Stimulated activated effector memory CD8-positive, alpha-beta T cell treated with anti-CD3 and anti-CD28 coated beads, Interleukin-12 subunit alpha, Interleukin-12 subunit beta, amount 100 ng/mL, for 72 hours (primary cell): ENCODE results near the gene LAMTOR2.
"Not testable (repeated sequence)": the region's sequence is repeated elsewhere in the genome, so short reads cannot be mapped to it uniquely, and the experiment has no call there.

Experiments used
- ATAC-seq: fragments of 150-1000 bp; cut with Tn5 transposase; 2 replicates; pipeline ENCODE4 v1.10.0; 2021
- DNase-seq, 2 donors: peaks; one replicate each; pipeline ENCODE4 v3.0.0; 2021 to 2022; ENCODE audit warnings: low spot score in 2 of 2
- H3K27ac Mint-ChIP-seq: one replicate; pipeline ENCODE4 v1.8.0; 2022; ENCODE audit warnings: mild to moderate bottlenecking, mixed read lengths
- H3K36me3 Mint-ChIP-seq: one replicate; pipeline ENCODE4 v1.8.0; 2022; ENCODE audit warnings: mild to moderate bottlenecking, mixed read lengths
- H3K4me1 Mint-ChIP-seq: one replicate; pipeline ENCODE4 v1.8.0; 2022; ENCODE audit warnings: mixed read lengths
- H3K4me3 Mint-ChIP-seq: one replicate; pipeline ENCODE4 v1.8.0; 2022; ENCODE audit warnings: mild to moderate bottlenecking, mixed read lengths
- H3K9me3 Mint-ChIP-seq: one replicate; pipeline ENCODE4 v1.8.0; 2022; ENCODE audit warnings: mixed read lengths

LAMTOR2 gene

GRCh38 chr1:156065212-156065611 lies 10.6 kb downstream of the LAMTOR2 start:
- H3K36me3 Mint-ChIP-seq, result no peaks in the 10 kb centered on the region
- ATAC-seq (peak; percentile 81), DNase-seq (no peak)
- H3K4me3 Mint-ChIP-seq, result no peak overlapping the region
- H3K4me1 Mint-ChIP-seq, result peaks cover 25% of the 10 kb centered on the region
- no peak overlapping the region for H3K27ac Mint-ChIP-seq
- H3K9me3 Mint-ChIP-seq, result no peaks in the 10 kb centered on the region

- no peak for DNase-seq
- H3K4me1 Mint-ChIP-seq, result peaks cover 24% of the 10 kb centered on the region
- no peak for ATAC-seq
- H3K4me3 Mint-ChIP-seq, result no peak overlapping the region
- H3K27ac Mint-ChIP-seq, result no peak overlapping the region
- H3K36me3 Mint-ChIP-seq, result no peaks in the 10 kb centered on the region
- no peaks in the 10 kb centered on the region for H3K9me3 Mint-ChIP-seq
Measured at GRCh38 chr1:156065871-156066270, 11.3 kb downstream of the LAMTOR2 start.

DNA sequence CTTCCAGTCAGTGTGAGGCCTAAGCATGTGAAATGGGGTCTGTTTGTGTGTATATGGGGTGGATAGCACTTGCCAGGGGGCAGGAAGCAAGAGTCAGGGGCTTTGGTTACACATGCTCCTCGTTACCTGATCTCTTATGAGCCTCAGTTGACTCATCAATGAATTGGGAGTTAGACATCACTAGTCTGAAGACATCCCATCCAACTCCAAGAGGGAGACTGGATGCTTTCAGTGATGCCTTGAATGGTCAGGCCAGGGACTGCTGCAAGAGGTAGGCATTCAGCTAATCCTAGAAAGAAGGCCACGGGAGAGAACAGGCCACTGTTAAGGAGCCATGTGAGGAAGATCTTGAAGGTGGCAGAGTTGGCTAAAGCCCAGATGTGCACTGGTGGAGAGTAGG lies 12.7 kb downstream of the LAMTOR2 start:
- Mint-ChIP-seq H3K27ac (no peak overlapping the region), H3K36me3 (no peaks in the 10 kb centered on the region), H3K4me3 (no peak overlapping the region), H3K4me1 (peaks cover 19% of the 10 kb centered on the region), H3K9me3 (no peaks in the 10 kb centered on the region)
- ATAC-seq (no peak), DNase-seq (no peak)

DNA sequence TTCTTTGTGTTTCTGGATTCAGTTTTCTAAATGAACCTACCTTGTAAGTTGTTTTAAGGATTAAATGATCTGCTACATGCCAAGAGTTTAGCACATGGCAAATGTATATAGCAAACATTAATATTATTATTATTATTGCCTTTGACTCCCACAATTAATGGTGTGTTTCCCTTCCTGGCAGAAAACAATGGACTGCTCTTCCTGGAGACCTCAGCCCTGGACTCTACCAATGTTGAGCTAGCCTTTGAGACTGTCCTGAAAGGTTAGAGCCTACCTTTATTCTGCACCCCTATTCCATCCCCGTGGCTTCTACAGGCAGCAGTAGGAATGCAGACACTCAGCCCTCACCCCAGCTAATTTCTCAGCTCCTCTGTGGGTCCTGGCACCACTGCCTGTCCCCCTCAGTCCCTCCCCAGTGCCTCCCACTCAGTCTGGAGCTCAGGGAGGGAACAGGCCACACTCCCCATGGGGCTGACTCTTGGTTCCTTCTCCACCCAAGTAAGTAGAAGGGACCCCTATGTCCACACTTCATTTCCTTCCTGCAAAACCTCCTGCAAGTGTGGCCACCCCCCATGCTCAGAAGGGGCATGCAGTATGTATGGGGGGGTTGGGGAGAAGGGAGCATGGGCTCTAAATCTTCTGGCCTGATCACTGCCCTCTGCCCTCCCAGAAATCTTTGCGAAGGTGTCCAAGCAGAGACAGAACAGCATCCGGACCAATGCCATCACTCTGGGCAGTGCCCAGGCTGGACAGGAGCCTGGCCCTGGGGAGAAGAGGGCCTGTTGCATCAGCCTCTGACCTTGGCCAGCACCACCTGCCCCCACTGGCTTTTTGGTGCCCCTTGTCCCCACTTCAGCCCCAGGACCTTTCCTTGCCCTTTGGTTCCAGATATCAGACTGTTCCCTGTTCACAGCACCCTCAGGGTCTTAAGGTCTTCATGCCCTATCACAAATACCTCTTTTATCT lies 15.2 kb downstream of the LAMTOR2 start:
- Mint-ChIP-seq H3K4me1 (peaks cover 16% of the 10 kb centered on the region), H3K27ac (no peak overlapping the region)
- no peak for DNase-seq

GRCh38 chr1:156070548-156070947 lies 16.0 kb downstream of the LAMTOR2 start:
- no peaks in the 10 kb centered on the region for H3K36me3 Mint-ChIP-seq
- DNase-seq (no peak), ATAC-seq (no peak)
- H3K9me3 Mint-ChIP-seq, result no peaks in the 10 kb centered on the region
- no peak overlapping the region for H3K4me3 Mint-ChIP-seq
- peak overlapping the region; percentile 74 for H3K27ac Mint-ChIP-seq
- peaks cover 8% of the 10 kb centered on the region for H3K4me1 Mint-ChIP-seq

More for the DNA sequence above, 15.2 kb downstream of the LAMTOR2 start:
- Mint-ChIP-seq H3K4me3 (no peak overlapping the region), H3K36me3 (no peaks in the 10 kb centered on the region), H3K9me3 (no peaks in the 10 kb centered on the region)
- ATAC-seq, result no peak

DNA sequence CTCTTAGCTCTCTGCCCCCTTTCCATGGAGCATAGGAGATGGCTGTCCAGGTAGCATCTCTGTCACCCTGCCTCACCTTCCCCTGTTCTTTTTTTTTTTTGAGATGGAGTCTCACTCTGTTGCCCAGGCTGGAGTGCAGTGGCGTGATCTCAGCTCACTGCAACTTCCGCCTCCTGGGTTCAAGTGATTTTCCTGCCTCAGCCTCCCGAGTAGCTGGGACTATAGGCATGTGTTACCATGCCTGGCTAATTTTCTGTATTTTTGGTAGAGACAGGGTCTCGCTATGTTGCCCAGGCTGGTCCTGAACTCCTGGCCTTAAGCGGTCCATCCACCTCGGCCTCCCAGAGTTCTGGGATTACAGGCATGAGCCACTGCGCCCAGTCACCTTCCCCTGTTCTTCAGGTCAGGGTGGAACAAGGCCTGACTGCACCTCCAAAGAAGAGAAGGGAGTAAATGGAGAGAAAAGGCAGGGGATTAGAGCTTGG lies 16.8 kb downstream of the LAMTOR2 start:
- ATAC-seq, DNase-seq, H3K36me3 Mint-ChIP-seq, H3K4me1 Mint-ChIP-seq, H3K4me3 Mint-ChIP-seq, H3K9me3 Mint-ChIP-seq, H3K27ac Mint-ChIP-seq: not testable (repeated sequence)

DNA sequence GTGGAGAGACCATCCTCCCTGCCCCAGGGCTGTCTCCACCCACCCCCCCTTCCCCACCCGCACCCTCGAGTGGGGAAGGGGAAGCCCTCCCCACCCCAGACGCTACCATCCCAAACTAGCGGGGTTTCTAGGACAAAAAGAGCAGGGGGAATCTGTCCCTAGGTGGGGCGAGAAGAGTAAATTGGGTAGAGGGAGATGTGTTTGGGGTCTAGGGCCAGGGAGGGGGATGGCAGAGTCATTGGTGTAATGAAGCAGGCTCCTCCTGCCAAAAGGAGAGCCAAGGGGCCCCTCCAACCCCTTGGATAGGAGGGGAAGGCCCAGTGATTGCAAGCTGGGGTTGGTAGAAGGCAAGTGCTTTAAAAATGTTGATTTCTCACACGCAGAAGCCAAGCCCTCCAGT lies 17.7 kb downstream of the LAMTOR2 start:
- ATAC-seq (no peak), DNase-seq (no peak)
- Mint-ChIP-seq H3K4me1 (no peaks in the 10 kb centered on the region), H3K4me3 (no peak overlapping the region), H3K27ac (peak overlapping the region; percentile 67), H3K9me3 (no peaks in the 10 kb centered on the region), H3K36me3 (no peaks in the 10 kb centered on the region)

GRCh38 chr1:156073110-156073687 lies 18.6 kb downstream of the LAMTOR2 start:
- no peak for ATAC-seq
- Mint-ChIP-seq H3K27ac (peak overlapping the region; percentile 67), H3K4me1 (no peaks in the 10 kb centered on the region)

DNA sequence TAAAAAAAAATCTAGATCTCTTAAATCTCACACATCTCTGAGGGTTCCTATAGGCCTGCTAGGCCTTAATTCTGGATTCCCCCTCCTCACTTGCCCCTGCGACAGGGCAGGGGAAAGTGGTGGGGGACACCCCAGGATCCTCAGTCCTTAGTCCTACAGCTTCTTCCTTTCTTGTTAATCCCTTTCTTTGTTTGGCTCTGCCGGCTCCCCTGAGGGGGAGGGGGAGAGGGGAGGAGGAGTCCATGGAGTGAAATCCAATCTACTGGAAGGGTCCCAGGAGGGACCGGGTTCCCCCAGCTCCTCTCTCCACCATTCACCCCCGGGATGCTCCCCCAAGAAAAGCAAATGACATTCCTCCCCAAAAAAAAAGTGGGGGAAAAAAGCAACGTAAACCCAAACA lies 19.2 kb downstream of the LAMTOR2 start:
- no peak for DNase-seq
- no peak for ATAC-seq
- Mint-ChIP-seq H3K4me3 (no peak overlapping the region), H3K9me3 (no peaks in the 10 kb centered on the region), H3K4me1 (peaks cover 2% of the 10 kb centered on the region), H3K27ac (no peak overlapping the region), H3K36me3 (no peaks in the 10 kb centered on the region)

More at GRCh38 chr1:156073110-156073687, 18.6 kb downstream of the LAMTOR2 start:
- DNase-seq, result no peak
- Mint-ChIP-seq H3K9me3 (no peaks in the 10 kb centered on the region), H3K36me3 (no peaks in the 10 kb centered on the region), H3K4me3 (no peak overlapping the region)

GRCh38 chr1:156074661-156075060 lies 20.1 kb downstream of the LAMTOR2 start:
- ATAC-seq, result no peak
- H3K4me1 Mint-ChIP-seq, result peaks cover 5% of the 10 kb centered on the region
- H3K4me3 Mint-ChIP-seq, result no peak overlapping the region
- H3K27ac Mint-ChIP-seq, result no peak overlapping the region
- no peaks in the 10 kb centered on the region for H3K36me3 Mint-ChIP-seq
- no peak for DNase-seq
- H3K9me3 Mint-ChIP-seq, result no peaks in the 10 kb centered on the region

DNA sequence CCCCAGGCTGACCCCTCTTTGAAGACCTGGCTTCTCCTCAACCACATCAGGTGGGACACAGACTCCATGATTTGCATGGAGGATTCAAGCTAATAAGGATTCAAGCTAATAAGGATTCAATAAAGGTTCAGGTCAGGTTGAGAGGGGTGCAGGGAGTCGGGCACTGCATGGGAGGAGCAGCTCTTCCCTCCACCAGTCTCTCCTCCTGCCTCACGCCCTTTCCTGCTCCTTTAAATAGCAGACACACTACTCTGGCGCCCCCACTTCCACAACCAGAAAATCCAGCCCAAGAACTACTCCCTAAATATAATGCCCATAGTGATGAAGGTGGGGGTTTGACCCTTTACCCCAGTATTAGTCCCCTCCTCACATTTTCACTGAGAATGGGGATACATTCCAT lies 20.6 kb downstream of the LAMTOR2 start:
- Mint-ChIP-seq H3K4me3 (peak overlapping the region; percentile 22), H3K36me3 (no peaks in the 10 kb centered on the region), H3K9me3 (no peaks in the 10 kb centered on the region), H3K27ac (no peak overlapping the region), H3K4me1 (peaks cover 5% of the 10 kb centered on the region)
- DNase-seq (no peak), ATAC-seq (no peak)

GRCh38 chr1:156075775-156076204 lies 21.2 kb downstream of the LAMTOR2 start:
- ATAC-seq (no peak), DNase-seq (no peak)
- peaks cover 6% of the 10 kb centered on the region for H3K4me1 Mint-ChIP-seq
- peak overlapping the region; percentile 22 for H3K4me3 Mint-ChIP-seq
- H3K9me3 Mint-ChIP-seq, result no peaks in the 10 kb centered on the region
- H3K36me3 Mint-ChIP-seq, result no peaks in the 10 kb centered on the region
- no peak overlapping the region for H3K27ac Mint-ChIP-seq

DNA sequence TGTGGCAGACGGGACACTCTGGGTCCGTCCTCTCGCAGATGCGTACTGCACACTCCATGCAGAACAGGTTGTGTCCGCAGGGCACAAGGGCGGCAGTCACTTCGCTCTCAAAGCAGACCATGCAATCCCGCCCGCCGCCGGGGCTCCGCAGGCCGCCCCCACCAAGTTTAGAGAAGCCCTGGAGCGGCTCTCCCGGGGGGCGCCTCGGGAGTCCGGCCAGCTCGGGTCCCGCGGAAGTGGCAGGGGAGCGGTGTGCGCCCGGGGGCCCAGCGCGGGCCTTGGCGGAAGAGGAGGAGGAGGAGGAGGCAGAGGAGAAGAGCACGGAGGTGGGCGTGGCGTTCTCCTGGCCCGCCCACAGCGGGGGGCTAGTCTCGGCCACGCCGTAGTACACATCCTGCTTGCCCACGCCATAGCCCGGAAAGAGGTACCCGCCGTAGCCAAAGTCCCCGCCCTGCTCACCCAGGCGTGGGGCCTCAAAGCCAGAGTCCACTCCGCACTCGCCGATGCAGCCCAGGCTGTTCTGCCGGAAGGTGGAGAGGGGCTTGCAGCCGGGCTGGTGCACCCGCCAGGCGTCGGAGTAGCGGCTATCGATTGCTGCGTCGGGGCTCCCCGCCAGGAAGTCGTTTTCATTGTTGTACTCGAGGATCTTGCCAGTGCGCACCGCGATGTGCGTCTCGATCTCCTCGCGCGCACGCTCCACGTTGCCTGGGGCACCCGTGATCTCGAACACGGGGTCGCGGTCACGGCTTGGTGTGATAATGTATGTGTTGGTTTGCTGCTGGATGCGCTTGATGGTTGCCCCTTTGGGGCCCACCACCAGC lies 22.2 kb downstream of the LAMTOR2 start:
- ATAC-seq (peak; percentile 34), DNase-seq (no peak)
- Mint-ChIP-seq H3K36me3 (no peaks in the 10 kb centered on the region), H3K4me1 (peaks cover 12% of the 10 kb centered on the region), H3K27ac (no peak overlapping the region), H3K9me3 (no peaks in the 10 kb centered on the region), H3K4me3 (peak overlapping the region; percentile 22)

- no peaks in the 10 kb centered on the region for H3K9me3 Mint-ChIP-seq
- no peak for DNase-seq
- H3K4me3 Mint-ChIP-seq, result no peak overlapping the region
- no peak overlapping the region for H3K27ac Mint-ChIP-seq
- H3K4me1 Mint-ChIP-seq, result peaks cover 12% of the 10 kb centered on the region
- no peak for ATAC-seq
- H3K36me3 Mint-ChIP-seq, result no peaks in the 10 kb centered on the region
Measured at GRCh38 chr1:156077430-156077760, 22.8 kb downstream of the LAMTOR2 start.

DNA sequence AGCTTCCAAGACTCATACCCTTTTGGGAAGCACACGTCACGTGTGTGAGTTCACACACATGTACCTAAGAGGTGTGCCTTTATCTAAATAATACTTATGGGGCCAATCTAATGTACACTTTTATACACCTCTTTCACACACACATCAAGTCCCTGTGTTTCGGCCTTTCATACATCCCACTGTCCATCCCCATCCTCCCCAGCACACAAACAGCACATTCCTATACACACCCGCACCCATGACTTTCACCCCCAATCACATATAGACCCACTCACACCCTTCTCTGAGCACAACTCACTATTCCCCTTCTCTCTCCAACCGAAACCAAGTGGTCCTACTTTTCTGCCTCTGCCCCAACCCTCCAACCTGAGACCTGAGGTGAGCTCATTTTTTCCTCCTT lies 24.1 kb downstream of the LAMTOR2 start:
- no peaks in the 10 kb centered on the region for H3K9me3 Mint-ChIP-seq
- no peak overlapping the region for H3K4me3 Mint-ChIP-seq
- no peak for ATAC-seq
- H3K27ac Mint-ChIP-seq, result no peak overlapping the region
- no peaks in the 10 kb centered on the region for H3K36me3 Mint-ChIP-seq
- H3K4me1 Mint-ChIP-seq, result peaks cover 21% of the 10 kb centered on the region
- no peak for DNase-seq
